ENCODE data around the gene MSL1. TPM values are rescaled to one million over a fixed set of nuclear protein-coding genes. Genes with fewer than 3 reads are reported as not detected.
A peak's percentile ranks its signal among the peaks of the same experiment; 100 is the strongest.

Gene MSL1
- total and polyA plus RNA-seq, 2 of the 13 experiments (the other 11 are each of a cell fraction or from before 2014, with no cell fraction given): 63.8 to 88.5 TPM

DNA sequence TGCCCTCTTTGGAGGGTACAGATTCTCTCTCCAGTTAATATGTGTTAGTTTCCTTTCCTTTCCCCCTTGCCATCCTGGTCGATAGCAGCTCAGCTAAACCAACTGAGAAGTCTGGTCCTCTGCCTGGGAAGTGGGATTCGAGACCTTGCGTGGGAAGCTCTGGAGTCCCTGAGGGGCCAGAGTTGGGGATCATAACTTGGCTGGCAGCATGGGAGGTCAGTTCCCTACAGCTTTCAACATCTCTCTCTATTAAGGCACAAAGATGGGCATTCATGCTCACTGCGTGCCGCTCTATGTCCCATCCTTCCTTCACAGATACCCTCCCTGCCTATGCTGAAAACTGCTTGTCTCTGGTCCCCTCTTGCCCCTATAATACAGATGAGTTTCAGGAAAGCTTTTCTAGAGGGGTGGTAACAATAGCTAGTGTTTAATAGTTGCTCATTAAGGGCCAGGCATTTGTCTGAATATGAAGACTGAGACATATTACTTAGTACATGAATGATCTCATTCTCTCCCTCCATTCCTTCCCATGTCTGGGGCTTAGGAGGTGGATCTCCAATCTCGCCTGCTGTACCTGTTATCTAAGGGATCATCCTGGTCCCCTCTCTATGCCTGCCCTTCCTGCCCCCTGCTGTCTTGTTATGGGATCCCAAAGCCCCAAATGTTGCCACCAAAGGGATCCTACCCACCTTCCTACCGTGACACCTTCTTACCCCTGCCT, 48.2 kb upstream of the MSL1 start:
- H3K27ac ChIP-seq (ENCODE audit: extremely low read length, insufficient read depth, low read length): peak overlapping the region; percentile 41
- no peak overlapping the region for H2AFZ ChIP-seq (ENCODE audit: low read length)
- H3K9me3 ChIP-seq (ENCODE audit: low read length): no peaks in the 10 kb centered on the region
- H3K79me2 ChIP-seq (ENCODE audit: insufficient read depth, low read length): peaks cover 2% of the 10 kb centered on the region
- ChIA-PET POLR2A (interaction anchor here (0.8 to 4.2 kb wide), 7 partner anchors 11 to 40 kb away, joined by 3 to 47 read pairs (median 11); partner anchors contain the start of genes MED24, NR1D1 and THRA), CTCF (ENCODE audit: low intra/inter-chr PET ratio, low total read pairs) (interaction anchor here (2.4 kb wide), 1 partner anchor 11 kb away, joined by 25 read pairs; the partner anchor contains the start of gene THRA)
- FAIRE-seq (no peak), ATAC-seq (no peak), DNase-seq (ENCODE audit: low spot score) (no peak)
- H3K36me3 ChIP-seq (replicated peaks in 1 of 2; ENCODE audit: control insufficient read depth in 1 of 2, insufficient read depth in 2 of 2, low read length in 2 of 2): 0 out of 5 replicates have a peak, but pooled peaks cover 1 to 4% of the 10 kb centered on the region in 2 experiments
- H3K4me2 ChIP-seq (ENCODE audit: low read depth, low read length): no peak overlapping the region
- BruUV-seq (replicated peaks): no TSS peak
- 91% methylated on average over 7 of the region's 7 CpGs for WGBS (ENCODE audit: low lambda C conversion rate)
- peaks cover 67% of the 10 kb centered on the region for H3K4me1 ChIP-seq (ENCODE audit: insufficient read depth, low read length)
- H3K9ac ChIP-seq (ENCODE audit: insufficient read depth, low read depth, low read length): no peak overlapping the region
- no peaks in the 10 kb centered on the region for H4K20me1 ChIP-seq (ENCODE audit: insufficient read depth, low read length)
- intact Hi-C loops (cut with micrococcal nuclease; ENCODE audit: unreplicated experiment): loop anchor here (2.0 kb wide), 2 partner anchors 35 to 59 kb away; partner anchors contain the start of gene CSF3
- no peak overlapping the region for H3K4me3 ChIP-seq (replicated peaks in 1 of 3; ENCODE audit: insufficient read depth in 1 of 3, low read depth in 2 of 3, low read length in 3 of 3)
- H3K27me3 ChIP-seq (ENCODE audit: control insufficient read depth in 1 of 2, insufficient read depth in 2 of 2, low read length in 2 of 2): no peaks in the 10 kb centered on the region
- TF ChIP-seq PHF8 (CRISPR knock-in tag; IDR thresholded peaks at IDR 0.05): no peak
- TF ChIP-seq ZBTB8A (CRISPR knock-in tag; IDR thresholded peaks at IDR 0.05; ENCODE audit: borderline replicate concordance, low read depth): 0 out of 2 replicates have a peak, but pooled peaks have one; percentile 51
- TF ChIP-seq, protein P1, sequence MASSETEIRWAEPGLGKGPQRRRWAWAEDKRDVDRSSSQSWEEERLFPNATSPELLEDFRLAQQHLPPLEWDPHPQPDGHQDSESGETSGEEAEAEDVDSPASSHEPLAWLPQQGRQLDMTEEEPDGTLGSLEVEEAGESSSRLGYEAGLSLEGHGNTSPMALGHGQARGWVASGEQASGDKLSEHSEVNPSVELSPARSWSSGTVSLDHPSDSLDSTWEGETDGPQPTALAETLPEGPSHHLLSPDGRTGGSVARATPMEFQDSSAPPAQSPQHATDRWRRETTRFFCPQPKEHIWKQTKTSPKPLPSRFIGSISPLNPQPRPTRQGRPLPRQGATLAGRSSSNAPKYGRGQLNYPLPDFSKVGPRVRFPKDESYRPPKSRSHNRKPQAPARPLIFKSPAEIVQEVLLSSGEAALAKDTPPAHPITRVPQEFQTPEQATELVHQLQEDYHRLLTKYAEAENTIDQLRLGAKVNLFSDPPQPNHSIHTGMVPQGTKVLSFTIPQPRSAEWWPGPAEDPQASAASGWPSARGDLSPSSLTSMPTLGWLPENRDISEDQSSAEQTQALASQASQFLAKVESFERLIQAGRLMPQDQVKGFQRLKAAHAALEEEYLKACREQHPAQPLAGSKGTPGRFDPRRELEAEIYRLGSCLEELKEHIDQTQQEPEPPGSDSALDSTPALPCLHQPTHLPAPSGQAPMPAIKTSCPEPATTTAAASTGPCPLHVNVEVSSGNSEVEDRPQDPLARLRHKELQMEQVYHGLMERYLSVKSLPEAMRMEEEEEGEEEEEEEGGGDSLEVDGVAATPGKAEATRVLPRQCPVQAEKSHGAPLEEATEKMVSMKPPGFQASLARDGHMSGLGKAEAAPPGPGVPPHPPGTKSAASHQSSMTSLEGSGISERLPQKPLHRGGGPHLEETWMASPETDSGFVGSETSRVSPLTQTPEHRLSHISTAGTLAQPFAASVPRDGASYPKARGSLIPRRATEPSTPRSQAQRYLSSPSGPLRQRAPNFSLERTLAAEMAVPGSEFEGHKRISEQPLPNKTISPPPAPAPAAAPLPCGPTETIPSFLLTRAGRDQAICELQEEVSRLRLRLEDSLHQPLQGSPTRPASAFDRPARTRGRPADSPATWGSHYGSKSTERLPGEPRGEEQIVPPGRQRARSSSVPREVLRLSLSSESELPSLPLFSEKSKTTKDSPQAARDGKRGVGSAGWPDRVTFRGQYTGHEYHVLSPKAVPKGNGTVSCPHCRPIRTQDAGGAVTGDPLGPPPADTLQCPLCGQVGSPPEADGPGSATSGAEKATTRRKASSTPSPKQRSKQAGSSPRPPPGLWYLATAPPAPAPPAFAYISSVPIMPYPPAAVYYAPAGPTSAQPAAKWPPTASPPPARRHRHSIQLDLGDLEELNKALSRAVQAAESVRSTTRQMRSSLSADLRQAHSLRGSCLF (CRISPR knock-in tag; IDR thresholded peaks at IDR 0.05; ENCODE audit: borderline replicate concordance): no peak
- 0 out of 2 replicates have a peak, but pooled peaks have one; percentile 9 for TF ChIP-seq MTA1 (CRISPR knock-in tag; IDR thresholded peaks at IDR 0.05; ENCODE audit: borderline replicate concordance)
- no peak for TF ChIP-seq JUN (CRISPR knock-in tag; IDR thresholded peaks at IDR 0.05)
- TF ChIP-seq ATRX (CRISPR knock-in tag; IDR thresholded peaks at IDR 0.05; ENCODE audit: borderline replicate concordance): no peak
- TF ChIP-seq, protein P2, sequence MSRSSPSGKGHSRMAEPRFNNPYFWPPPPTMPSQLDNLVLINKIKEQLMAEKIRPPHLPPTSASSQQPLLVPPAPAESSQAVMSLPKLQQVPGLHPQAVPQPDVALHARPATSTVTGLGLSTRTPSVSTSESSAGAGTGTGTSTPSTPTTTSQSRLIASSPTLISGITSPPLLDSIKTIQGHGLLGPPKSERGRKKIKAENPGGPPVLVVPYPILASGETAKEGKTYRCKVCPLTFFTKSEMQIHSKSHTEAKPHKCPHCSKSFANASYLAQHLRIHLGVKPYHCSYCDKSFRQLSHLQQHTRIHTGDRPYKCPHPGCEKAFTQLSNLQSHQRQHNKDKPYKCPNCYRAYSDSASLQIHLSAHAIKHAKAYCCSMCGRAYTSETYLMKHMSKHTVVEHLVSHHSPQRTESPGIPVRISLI (CRISPR knock-in tag; IDR thresholded peaks at IDR 0.05; ENCODE audit: borderline replicate concordance): no peak
- TF ChIP-seq CHD4 (IDR thresholded peaks at IDR 0.05; ENCODE audit: borderline replicate concordance, low read length): no peak
- in situ Hi-C loops (cut with HindIII; ENCODE audit: extremely low pct_ligation_motif_present, low pct_unique_long_range_greater_than_20kb): no loop called here
